Mesendoderm (in vitro differentiated cells): ENCODE data around the gene ARFGEF3. TPM values are rescaled to one million over a fixed set of nuclear protein-coding genes. Genes with fewer than 3 reads are reported as not detected.

Experiments used
- DNase-seq: peaks from one replicate; pipeline ENCODE4 v3.0.0; 2013
- H2AK5ac ChIP-seq: 2 replicates; pipeline ENCODE4 v1.6.1; 2013; ENCODE audit warnings: low read length, inconsistent platforms
- H2BK120ac ChIP-seq: 2 replicates; pipeline ENCODE4 v1.6.1; 2013; ENCODE audit warnings: low read depth, mild to moderate bottlenecking, low read length, moderate library complexity, mixed read lengths
- H2BK15ac ChIP-seq: replicated peaks from 2 replicates; pipeline ENCODE4 v1.6.1; 2013; ENCODE audit warnings: low read depth, mild to moderate bottlenecking, moderate library complexity
- H2BK5ac ChIP-seq: 2 replicates; pipeline ENCODE4 v1.6.1; 2013; ENCODE audit warnings: low read length, inconsistent platforms
- H3K18ac ChIP-seq: 2 replicates; pipeline ENCODE4 v1.6.1; 2013; ENCODE audit warnings: mild to moderate bottlenecking, low read length, mixed read lengths
- H3K23ac ChIP-seq: one replicate; pipeline ENCODE4 v1.6.1; 2013; ENCODE audit warnings: low read length
- H3K27ac ChIP-seq: 2 replicates; pipeline ENCODE4 v1.5.1; 2013; ENCODE audit warnings: low read depth, mild to moderate bottlenecking, inconsistent platforms, low read length, moderate library complexity
- H3K27me3 ChIP-seq: 2 replicates; pipeline ENCODE4 v1.6.1; 2013; ENCODE audit warnings: low read length, control low read depth, mild to moderate bottlenecking, inconsistent platforms; ENCODE audit not compliant: insufficient read depth, poor library complexity
- H3K36me3 ChIP-seq: 2 replicates; pipeline ENCODE4 v1.6.1; 2013; ENCODE audit warnings: low read length, inconsistent platforms; ENCODE audit not compliant: control insufficient read depth, insufficient read depth
- H3K4ac ChIP-seq: one replicate; pipeline ENCODE4 v1.6.1; 2013; ENCODE audit warnings: low read depth, mild to moderate bottlenecking, low read length, moderate library complexity
- H3K4me1 ChIP-seq: 2 replicates; pipeline ENCODE4 v1.6.1; 2013; ENCODE audit warnings: low read depth, low read length, inconsistent platforms; ENCODE audit not compliant: control insufficient read depth
- H3K4me2 ChIP-seq: 2 replicates; pipeline ENCODE4 v1.6.1; 2013; ENCODE audit warnings: low read length
- H3K4me3 ChIP-seq: 2 replicates; pipeline ENCODE4 v1.5.1; 2013; ENCODE audit warnings: mild to moderate bottlenecking, low read length
- H3K56ac ChIP-seq: one replicate; pipeline ENCODE4 v1.6.1; 2013; ENCODE audit warnings: low read length
- H3K79me1 ChIP-seq: 2 replicates; pipeline ENCODE4 v1.6.1; 2013; ENCODE audit warnings: low read length, inconsistent platforms
- H3K79me2 ChIP-seq: 2 replicates; pipeline ENCODE4 v1.6.1; 2013; ENCODE audit warnings: mild to moderate bottlenecking, low read length; ENCODE audit not compliant: control insufficient read depth, insufficient read depth
- H3K9ac ChIP-seq: 2 replicates; pipeline ENCODE4 v1.6.1; 2013; ENCODE audit warnings: low read length, inconsistent platforms
- H4K5ac ChIP-seq: one replicate; pipeline ENCODE4 v1.6.1; 2013; ENCODE audit warnings: low read length
- H4K8ac ChIP-seq: one replicate; pipeline ENCODE4 v1.6.1; 2013; ENCODE audit warnings: low read depth, mild to moderate bottlenecking, control low read depth, low read length, moderate library complexity
- WGBS: extraction: QIAGEN DNeasy Blood & Tissue Kit; methylation state at CpG from one replicate; pipeline ENCODE4 v1.1.7; 2013; ENCODE audit warnings: low lambda C conversion rate, missing lambda C conversion rate; ENCODE audit not compliant: insufficient coverage; ENCODE audit errors: extremely low coverage; 5-methylcytosine and 5-hydroxymethylcytosine counted together
- polyA plus RNA-seq, 2 experiments: library from polyadenylated mRNA; stranded (reverse); fragments of 200-250 nt; gene quantifications; one replicate each; pipeline ENCODE4 v1.2.3, GENCODE V29; 2013

Gene ARFGEF3
- polyA plus RNA-seq (2013, experiment 1 of 2): 8.2 TPM
- polyA plus RNA-seq (2013, experiment 2 of 2): 8.0 TPM

GRCh38 chr6:138161338-138162110 lies at the start of gene ARFGEF3:
ARFGEF3 (plus strand) TSS chr6:138161939; CDS start chr6:138162087, 148 bp downstream.
- peak within 1 kb of the TSS; percentile 86 for H3K4me2 ChIP-seq
- H3K23ac ChIP-seq: no peak within 1 kb of the TSS
- no peak within 1 kb of the TSS for H2AK5ac ChIP-seq
- H4K5ac ChIP-seq: no peak within 1 kb of the TSS
- peaks cover 1% of the 10 kb centered on the region for H3K4me1 ChIP-seq
- WGBS: no CpG with 5 or more reads among the region's 93 CpGs
- no peaks in the 10 kb centered on the region for H3K79me2 ChIP-seq
- H3K4me3 ChIP-seq: peak within 1 kb of the TSS; percentile 53
- no peak within 1 kb of the TSS for H2BK15ac ChIP-seq
- H3K9ac ChIP-seq: peak within 1 kb of the TSS; percentile 58
- H3K4ac ChIP-seq: no peak within 1 kb of the TSS
- DNase-seq: peak; percentile 65
- no peak within 1 kb of the TSS for H2BK120ac ChIP-seq
- H3K18ac ChIP-seq: peak within 1 kb of the TSS; percentile 28
- no peaks in the 10 kb centered on the region for H3K36me3 ChIP-seq
- H3K56ac ChIP-seq: peak within 1 kb of the TSS; percentile 87
- H3K27ac ChIP-seq: no peak within 1 kb of the TSS
- H4K8ac ChIP-seq: no peak within 1 kb of the TSS
- peaks cover 3% of the 10 kb centered on the region for H3K27me3 ChIP-seq
- no peaks in the 10 kb centered on the region for H3K79me1 ChIP-seq
- H2BK5ac ChIP-seq: no peak within 1 kb of the TSS

GRCh38 chr6:138113588-138114210 lies 48.0 kb upstream of the ARFGEF3 start:
- Histone ChIP-seq H2BK120ac (no peak overlapping the region), H3K56ac (no peak overlapping the region), H3K4me1 (no peaks in the 10 kb centered on the region), H3K4me2 (no peak overlapping the region), H3K27ac (no peak overlapping the region), H3K4me3 (no peak overlapping the region), H3K36me3 (no peaks in the 10 kb centered on the region), H3K79me2 (no peaks in the 10 kb centered on the region), H3K79me1 (no peaks in the 10 kb centered on the region), H3K9ac (no peak overlapping the region), H3K4ac (no peak overlapping the region), H2BK15ac (no peak overlapping the region), H4K8ac (no peak overlapping the region), H4K5ac (no peak overlapping the region), H3K27me3 (no peaks in the 10 kb centered on the region), H3K18ac (no peak overlapping the region), H2AK5ac (no peak overlapping the region), H2BK5ac (no peak overlapping the region), H3K23ac (no peak overlapping the region)
- WGBS: no CpG with 5 or more reads among the region's 3 CpGs
- no peak for DNase-seq

GRCh38 chr6:138115201-138115600 lies 46.5 kb upstream of the ARFGEF3 start:
- H3K27ac ChIP-seq: no peak overlapping the region
- no peak overlapping the region for H2BK5ac ChIP-seq
- H3K56ac ChIP-seq: no peak overlapping the region
- H2BK15ac ChIP-seq: no peak overlapping the region
- H2AK5ac ChIP-seq: no peak overlapping the region
- no peak overlapping the region for H3K4me3 ChIP-seq
- WGBS: no CpG with 5 or more reads among the region's 7 CpGs
- no peak overlapping the region for H4K8ac ChIP-seq
- no peaks in the 10 kb centered on the region for H3K4me1 ChIP-seq
- H2BK120ac ChIP-seq: no peak overlapping the region
- H3K4me2 ChIP-seq: no peak overlapping the region
- no peak overlapping the region for H3K18ac ChIP-seq
- no peak overlapping the region for H4K5ac ChIP-seq
- DNase-seq: no peak
- no peaks in the 10 kb centered on the region for H3K27me3 ChIP-seq
- no peaks in the 10 kb centered on the region for H3K79me2 ChIP-seq
- no peak overlapping the region for H3K23ac ChIP-seq
- no peak overlapping the region for H3K9ac ChIP-seq
- H3K36me3 ChIP-seq: no peaks in the 10 kb centered on the region
- H3K4ac ChIP-seq: no peak overlapping the region
- H3K79me1 ChIP-seq: no peaks in the 10 kb centered on the region

- Histone ChIP-seq H3K56ac (no peak overlapping the region), H3K9ac (no peak overlapping the region), H4K5ac (no peak overlapping the region), H3K4me3 (no peak overlapping the region), H3K27ac (no peak overlapping the region), H3K23ac (no peak overlapping the region), H3K36me3 (no peaks in the 10 kb centered on the region), H3K4me2 (no peak overlapping the region), H2AK5ac (no peak overlapping the region), H3K79me2 (no peaks in the 10 kb centered on the region), H3K27me3 (no peaks in the 10 kb centered on the region), H3K4ac (no peak overlapping the region), H3K18ac (no peak overlapping the region), H2BK15ac (no peak overlapping the region), H2BK5ac (no peak overlapping the region), H3K4me1 (no peaks in the 10 kb centered on the region), H4K8ac (no peak overlapping the region), H3K79me1 (no peaks in the 10 kb centered on the region), H2BK120ac (no peak overlapping the region)
- WGBS: no CpG with 5 or more reads among the region's 13 CpGs
- peak; percentile 75 for DNase-seq
Observed at GRCh38 chr6:138115877-138116660, 45.7 kb upstream of the ARFGEF3 start.

GRCh38 chr6:138116661-138116999 lies 45.1 kb upstream of the ARFGEF3 start:
- no peaks in the 10 kb centered on the region for H3K79me2 ChIP-seq
- H3K18ac ChIP-seq: no peak overlapping the region
- H3K27ac ChIP-seq: no peak overlapping the region
- H3K4me1 ChIP-seq: no peaks in the 10 kb centered on the region
- no peak overlapping the region for H2BK120ac ChIP-seq
- no peak overlapping the region for H3K4me2 ChIP-seq
- WGBS: no CpG with 5 or more reads among the region's 3 CpGs
- no peak overlapping the region for H2BK5ac ChIP-seq
- H3K36me3 ChIP-seq: no peaks in the 10 kb centered on the region
- H3K27me3 ChIP-seq: no peaks in the 10 kb centered on the region
- no peak overlapping the region for H3K56ac ChIP-seq
- no peak overlapping the region for H4K5ac ChIP-seq
- no peak for DNase-seq
- H3K79me1 ChIP-seq: no peaks in the 10 kb centered on the region
- H3K23ac ChIP-seq: no peak overlapping the region
- H2BK15ac ChIP-seq: no peak overlapping the region
- no peak overlapping the region for H3K4me3 ChIP-seq
- H4K8ac ChIP-seq: no peak overlapping the region
- H3K9ac ChIP-seq: no peak overlapping the region
- H3K4ac ChIP-seq: no peak overlapping the region
- H2AK5ac ChIP-seq: no peak overlapping the region
